Uterus (tissue), 2 donors: ENCODE data around the gene ARHGAP27.

ENCODE experiments used
- POLR2A ChIP-seq, 2 donors: fragments of 450-650 bp; IDR thresholded peaks; one replicate each; pipeline ENCODE4 v1.6.1; 2016; ENCODE audit warnings: antibody characterized with exemption in 2 of 2, mild to moderate bottlenecking in 1 of 2, moderate library complexity in 1 of 2
- TF ChIP-seq, protein P1 (sequence below), 4 experiments: fragments of 200-600 bp in 2 of 4; fragments of 450-650 bp in 2 of 4; sonication (generic) in 2 of 4; IDR thresholded peaks; one replicate each; pipeline ENCODE4 v1.5.1; 2016 to 2019; ENCODE audit warnings: antibody characterized with exemption in 4 of 4, mild to moderate bottlenecking in 2 of 4, moderate library complexity in 1 of 4

DNA sequence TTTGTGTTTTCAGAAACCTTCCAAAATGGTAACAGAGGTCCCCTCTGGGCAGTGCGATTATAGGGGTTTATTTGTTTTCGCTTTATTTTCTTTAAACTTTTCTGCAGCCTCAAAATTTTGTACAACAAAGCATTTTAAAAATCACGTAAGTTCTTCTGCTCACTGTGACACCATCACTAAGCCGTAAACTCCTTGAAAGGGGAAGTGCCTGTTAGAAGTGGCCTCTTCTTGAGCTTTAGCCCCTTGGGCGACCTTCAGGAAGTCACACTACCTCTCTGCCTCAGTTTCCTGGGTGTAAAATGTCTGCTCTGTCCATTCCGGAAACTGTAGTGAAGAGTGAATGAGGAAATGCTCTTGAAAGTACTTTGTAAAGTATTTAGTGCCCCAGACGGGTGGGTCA, 26.6 kb downstream of the ARHGAP27 start:
- TF ChIP-seq, protein P1, sequence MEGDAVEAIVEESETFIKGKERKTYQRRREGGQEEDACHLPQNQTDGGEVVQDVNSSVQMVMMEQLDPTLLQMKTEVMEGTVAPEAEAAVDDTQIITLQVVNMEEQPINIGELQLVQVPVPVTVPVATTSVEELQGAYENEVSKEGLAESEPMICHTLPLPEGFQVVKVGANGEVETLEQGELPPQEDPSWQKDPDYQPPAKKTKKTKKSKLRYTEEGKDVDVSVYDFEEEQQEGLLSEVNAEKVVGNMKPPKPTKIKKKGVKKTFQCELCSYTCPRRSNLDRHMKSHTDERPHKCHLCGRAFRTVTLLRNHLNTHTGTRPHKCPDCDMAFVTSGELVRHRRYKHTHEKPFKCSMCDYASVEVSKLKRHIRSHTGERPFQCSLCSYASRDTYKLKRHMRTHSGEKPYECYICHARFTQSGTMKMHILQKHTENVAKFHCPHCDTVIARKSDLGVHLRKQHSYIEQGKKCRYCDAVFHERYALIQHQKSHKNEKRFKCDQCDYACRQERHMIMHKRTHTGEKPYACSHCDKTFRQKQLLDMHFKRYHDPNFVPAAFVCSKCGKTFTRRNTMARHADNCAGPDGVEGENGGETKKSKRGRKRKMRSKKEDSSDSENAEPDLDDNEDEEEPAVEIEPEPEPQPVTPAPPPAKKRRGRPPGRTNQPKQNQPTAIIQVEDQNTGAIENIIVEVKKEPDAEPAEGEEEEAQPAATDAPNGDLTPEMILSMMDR (IDR thresholded peaks at IDR 0.05): no peak
- no peak for TF ChIP-seq POLR2A (IDR thresholded peaks at IDR 0.05)
